GM12892 (cell line): ENCODE data around the gene ITGAE.

ENCODE experiments used
- POLR2A ChIP-seq: IDR thresholded peaks from 2 replicates; pipeline ENCODE4 v1.6.1; 2011; ENCODE audit warnings: low read depth, low read length, control low read depth
- POLR2AphosphoS5 ChIP-seq: IDR thresholded peaks from 2 replicates; pipeline ENCODE4 v1.6.1; 2011; ENCODE audit warnings: low read depth, low read length, control low read depth

DNA sequence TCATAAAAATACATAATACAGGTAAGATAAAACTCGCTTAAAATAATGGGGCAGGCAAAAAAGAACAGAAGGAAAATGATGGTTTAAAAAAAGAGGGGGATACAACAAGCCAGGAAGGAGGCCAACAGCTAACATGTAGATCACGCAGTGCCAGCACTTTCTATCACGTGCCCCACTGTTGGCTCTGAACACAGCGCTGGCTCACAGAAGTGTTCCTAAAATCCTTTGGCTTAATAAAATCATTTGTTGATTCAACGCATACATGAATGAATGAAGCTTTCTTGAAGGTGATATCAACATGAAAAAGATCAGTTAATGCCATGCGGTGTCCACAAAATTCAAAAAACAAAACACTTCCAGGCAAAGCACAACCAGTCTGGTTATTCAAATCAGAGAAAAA lies 8.5 kb downstream of the ITGAE start:
- TF ChIP-seq POLR2A: no peak
- no peak for TF ChIP-seq POLR2AphosphoS5
